ENCODE data around the gene ZNF547.

DNA sequence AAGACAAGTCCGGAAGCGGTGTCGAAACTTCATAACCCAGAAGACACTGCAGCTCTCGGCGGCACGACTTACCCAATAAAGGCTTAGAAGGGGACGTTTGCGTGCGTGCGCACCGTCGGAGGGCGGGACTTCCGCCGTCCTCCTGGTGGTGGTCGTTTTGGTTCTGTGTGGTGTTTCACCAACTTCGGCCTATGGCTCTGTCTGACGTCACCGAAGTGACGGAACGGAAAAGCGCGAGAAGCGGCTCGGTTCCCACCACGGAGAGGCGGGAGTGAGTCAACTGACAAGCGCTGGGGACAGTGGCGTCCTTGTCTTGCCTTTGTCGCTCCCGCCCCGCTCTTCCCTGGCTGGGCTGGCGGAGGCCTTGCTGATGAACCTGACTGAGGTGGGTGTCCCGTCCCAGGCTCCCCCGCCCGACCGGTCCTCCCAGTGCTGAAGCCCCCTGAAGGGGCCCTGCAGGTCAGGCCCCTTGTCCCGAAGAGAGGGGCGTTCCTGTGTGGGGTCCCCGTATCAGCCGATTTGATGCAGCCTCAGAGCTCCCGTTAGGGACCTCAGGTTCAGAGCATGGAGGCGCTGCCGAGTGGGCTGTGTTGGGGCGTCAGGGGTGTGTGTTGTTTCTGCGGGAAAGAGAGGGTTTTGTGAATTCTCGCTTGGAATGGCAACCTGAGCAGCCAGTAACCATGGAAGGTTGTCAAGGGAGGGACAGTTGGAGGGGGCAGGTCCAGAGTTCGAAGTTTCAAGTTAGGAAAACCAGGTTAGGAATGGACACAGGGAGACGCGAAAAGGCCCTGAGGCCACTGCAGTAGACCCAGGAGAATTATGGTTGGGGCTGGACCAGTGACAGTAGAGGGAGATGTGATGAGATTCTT lies 26.6 kb downstream of the ZNF547 start, which contains the start of gene ZNF548:
- peak in 2 of 3 donors; percentile 58 to 69 for TF ChIP-seq POLR2A (IDR thresholded peaks at IDR 0.05)
- TF ChIP-seq, protein P1, sequence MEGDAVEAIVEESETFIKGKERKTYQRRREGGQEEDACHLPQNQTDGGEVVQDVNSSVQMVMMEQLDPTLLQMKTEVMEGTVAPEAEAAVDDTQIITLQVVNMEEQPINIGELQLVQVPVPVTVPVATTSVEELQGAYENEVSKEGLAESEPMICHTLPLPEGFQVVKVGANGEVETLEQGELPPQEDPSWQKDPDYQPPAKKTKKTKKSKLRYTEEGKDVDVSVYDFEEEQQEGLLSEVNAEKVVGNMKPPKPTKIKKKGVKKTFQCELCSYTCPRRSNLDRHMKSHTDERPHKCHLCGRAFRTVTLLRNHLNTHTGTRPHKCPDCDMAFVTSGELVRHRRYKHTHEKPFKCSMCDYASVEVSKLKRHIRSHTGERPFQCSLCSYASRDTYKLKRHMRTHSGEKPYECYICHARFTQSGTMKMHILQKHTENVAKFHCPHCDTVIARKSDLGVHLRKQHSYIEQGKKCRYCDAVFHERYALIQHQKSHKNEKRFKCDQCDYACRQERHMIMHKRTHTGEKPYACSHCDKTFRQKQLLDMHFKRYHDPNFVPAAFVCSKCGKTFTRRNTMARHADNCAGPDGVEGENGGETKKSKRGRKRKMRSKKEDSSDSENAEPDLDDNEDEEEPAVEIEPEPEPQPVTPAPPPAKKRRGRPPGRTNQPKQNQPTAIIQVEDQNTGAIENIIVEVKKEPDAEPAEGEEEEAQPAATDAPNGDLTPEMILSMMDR (IDR thresholded peaks at IDR 0.05): peak in 4 of 7 experiments; percentile 35 to 58 (median 50)

All from body of pancreas (tissue), 4 donors.